ENCODE data around the gene THAP2. TPM values are rescaled to one million over a fixed set of nuclear protein-coding genes. Genes with fewer than 3 reads are reported as not detected.
"Not testable (repeated sequence)": the region's sequence is repeated elsewhere in the genome, so short reads cannot be mapped to it uniquely, and the experiment has no call there.

The THAP2 gene
- total RNA-seq, 2 donors from 2014 or later = 3.8 to 6.0 TPM

- H3K27me3 ChIP-seq = no peaks in the 10 kb centered on the region
- peak overlapping the region; percentile 75 to 94 for H3K9ac ChIP-seq (ENCODE audit: low read depth in 2 of 2, low read length in 2 of 2)
- no peaks in the 10 kb centered on the region for H3K9me3 ChIP-seq
- intact Hi-C loops (cut with DNase I) = no loop called here
- TF ChIP-seq CTCF (IDR thresholded peaks at IDR 0.05) = no peak
- peaks cover 7% of the 10 kb centered on the region for H3K4me1 ChIP-seq
- no peaks in the 10 kb centered on the region for H3K36me3 ChIP-seq
- H3K27ac ChIP-seq = peak overlapping the region; percentile 92
- peak overlapping the region; percentile 66 for H3K4me3 ChIP-seq
- peak; percentile 25 for DNase-seq
These were observed 21.3 kb downstream of the THAP2 start for GRCh38 chr12:71685312-71685906.

- peak; percentile 91 for DNase-seq
- H3K27ac ChIP-seq = peak within 1 kb of the TSS; percentile 92
- H3K36me3 ChIP-seq = no peaks in the 10 kb centered on the region
- H3K4me3 ChIP-seq = peak within 1 kb of the TSS; percentile 66
- peaks cover 7% of the 10 kb centered on the region for H3K4me1 ChIP-seq
- no peaks in the 10 kb centered on the region for H3K9me3 ChIP-seq
- peak within 1 kb of the TSS; percentile 75 to 94 for H3K9ac ChIP-seq (ENCODE audit: low read depth in 2 of 2, low read length in 2 of 2)
- TF ChIP-seq CTCF (IDR thresholded peaks at IDR 0.05) = no peak
- no peaks in the 10 kb centered on the region for H3K27me3 ChIP-seq
- intact Hi-C loops (cut with DNase I) = loop anchor here (2.0 kb wide), 1 partner anchor 61 kb away; no protein-coding TSS in a partner anchor
These were observed 22.0 kb downstream of the THAP2 start, which contains the start of gene TMEM19 for GRCh38 chr12:71685914-71686657. TSS of gene TMEM19 (plus strand) at chr12:71686082. CDS start at chr12:71686681, 599 bp downstream.

- peak overlapping the region; percentile 66 for H3K4me3 ChIP-seq
- intact Hi-C loops (cut with DNase I) = loop anchor here (2.0 kb wide), 1 partner anchor 60 kb away; no protein-coding TSS in a partner anchor
- no peaks in the 10 kb centered on the region for H3K9me3 ChIP-seq
- H3K9ac ChIP-seq (ENCODE audit: low read depth in 2 of 2, low read length in 2 of 2) = peak overlapping the region; percentile 51 to 94
- no peak for TF ChIP-seq CTCF (IDR thresholded peaks at IDR 0.05)
- H3K36me3 ChIP-seq = no peaks in the 10 kb centered on the region
- H3K4me1 ChIP-seq = peaks cover 7% of the 10 kb centered on the region
- no peaks in the 10 kb centered on the region for H3K27me3 ChIP-seq
- no peak for DNase-seq
- H3K27ac ChIP-seq = peak overlapping the region; percentile 92
These were observed 22.5 kb downstream of the THAP2 start for GRCh38 chr12:71686658-71687025.

GRCh38 chr12:71687172-71687571, 23.1 kb downstream of the THAP2 start:
- Histone ChIP-seq H3K27ac (peak overlapping the region; percentile 92), H3K9ac (ENCODE audit: low read depth in 2 of 2, low read length in 2 of 2) (peak overlapping the region; percentile 5 to 94), H3K4me3 (peak overlapping the region; percentile 66)
- peak; percentile 21 for DNase-seq
- H3K27me3 ChIP-seq, H3K9me3 ChIP-seq, H3K36me3 ChIP-seq, H3K4me1 ChIP-seq: not testable (repeated sequence)
- intact Hi-C loops (cut with DNase I) = loop anchor here (2.0 kb wide), 1 partner anchor 60 kb away; no protein-coding TSS in a partner anchor

GRCh38 chr12:71688961-71689570, 25.0 kb downstream of the THAP2 start:
- Histone ChIP-seq H3K27ac (no peak overlapping the region), H3K4me1 (peaks cover 7% of the 10 kb centered on the region), H3K9me3 (no peaks in the 10 kb centered on the region), H3K27me3 (no peaks in the 10 kb centered on the region), H3K9ac (ENCODE audit: low read depth in 2 of 2, low read length in 2 of 2) (peak overlapping the region in 1 of 2 donors; percentile 94), H3K36me3 (no peaks in the 10 kb centered on the region), H3K4me3 (no peak overlapping the region)
- TF ChIP-seq CTCF (IDR thresholded peaks at IDR 0.05) = no peak
- intact Hi-C loops (cut with DNase I) = no loop called here
- no peak for DNase-seq
